Immature natural killer cell (primary cell): ENCODE data around the gene MIGA1. TPM values are rescaled to one million over a fixed set of nuclear protein-coding genes. Genes with fewer than 3 reads are reported as not detected.
"Not testable (repeated sequence)": the region's sequence is repeated elsewhere in the genome, so short reads cannot be mapped to it uniquely, and the experiment has no call there.

Source experiments
- DNase-seq, 3 donors: peaks; one replicate each; pipeline ENCODE4 v3.0.0; 2022; ENCODE audit warnings: mixed read lengths in 1 of 3
- H3K27ac Mint-ChIP-seq, 6 donors: one replicate each; pipeline ENCODE4 v1.8.0; 2020; ENCODE audit warnings: mixed read lengths in 6 of 6, mild to moderate bottlenecking in 5 of 6, inconsistent platforms in 4 of 6, moderate library complexity in 3 of 6
- H3K27me3 Mint-ChIP-seq, 3 donors: one replicate each; pipeline ENCODE4 v1.8.0; 2020 to 2021; ENCODE audit warnings: low read depth in 3 of 3, mild to moderate bottlenecking in 3 of 3, mixed read lengths in 3 of 3, moderate library complexity in 3 of 3, inconsistent platforms in 1 of 3
- H3K36me3 Mint-ChIP-seq, 3 donors: one replicate each; pipeline ENCODE4 v1.8.0; 2020; ENCODE audit warnings: mixed read lengths in 3 of 3, inconsistent platforms in 2 of 3, mild to moderate bottlenecking in 2 of 3
- H3K4me1 Mint-ChIP-seq, 2 donors: one replicate each; pipeline ENCODE4 v1.8.0; 2020; ENCODE audit warnings: inconsistent platforms in 2 of 2, mild to moderate bottlenecking in 2 of 2, mixed read lengths in 2 of 2, moderate library complexity in 1 of 2
- H3K4me3 Mint-ChIP-seq, 5 donors: one replicate each; pipeline ENCODE4 v1.8.0; 2020; ENCODE audit warnings: mild to moderate bottlenecking in 5 of 5, mixed read lengths in 5 of 5, inconsistent platforms in 3 of 5, moderate library complexity in 3 of 5
- H3K9me3 Mint-ChIP-seq, 6 donors: one replicate each; pipeline ENCODE4 v1.8.0; 2020; ENCODE audit warnings: mild to moderate bottlenecking in 6 of 6, mixed read lengths in 6 of 6, inconsistent platforms in 4 of 6, moderate library complexity in 3 of 6
- polyA plus RNA-seq, 3 donors: library from polyadenylated mRNA; unstranded; fragments of 300-500 nt; fragmentation: Illumina TruSeq; gene quantifications; one replicate each; pipeline ENCODE4 v1.2.3, GENCODE V29; 2021

MIGA1 gene
- polyA plus RNA-seq, 3 donors from 2014 or later: 5.3 to 7.7 (median 7.1) TPM

- DNase-seq: no peak
- Mint-ChIP-seq H3K4me1 (peaks cover 22 to 25% of the 10 kb centered on the region in 2 donors), H3K36me3 (no peaks in the 10 kb centered on the region), H3K27me3 (peaks cover 3 to 12% (median 4%) of the 10 kb centered on the region in 3 donors), H3K4me3 (no peak overlapping the region), H3K9me3 (no peaks in the 10 kb centered on the region), H3K27ac (peak overlapping the region in 1 of 6 donors; percentile 18)
Measured at GRCh38 chr1:77762072-77762476, 17.4 kb upstream of the MIGA1 start.

GRCh38 chr1:77768006-77768405 is 11.4 kb upstream of the MIGA1 start:
- no peak for DNase-seq
- Mint-ChIP-seq H3K27me3 (peaks cover 0 to 4% (median 3%) of the 10 kb centered on the region in 3 donors), H3K4me3 (no peak overlapping the region), H3K36me3 (no peaks in the 10 kb centered on the region), H3K9me3 (no peaks in the 10 kb centered on the region), H3K4me1 (no peaks in the 10 kb centered on the region), H3K27ac (no peak overlapping the region)

GRCh38 chr1:77776007-77776700 is 3.3 kb upstream of the MIGA1 start:
- no peak for DNase-seq
- peaks cover 22 to 25% of the 10 kb centered on the region in 2 donors for H3K4me1 Mint-ChIP-seq
- H3K36me3 Mint-ChIP-seq: no peaks in the 10 kb centered on the region
- H3K4me3 Mint-ChIP-seq: no peak overlapping the region
- H3K9me3 Mint-ChIP-seq: no peaks in the 10 kb centered on the region
- H3K27ac Mint-ChIP-seq: no peak overlapping the region
- H3K27me3 Mint-ChIP-seq: peaks cover 2 to 3% (median 3%) of the 10 kb centered on the region in 3 donors

GRCh38 chr1:77781683-77782082 is 2.2 kb downstream of the MIGA1 start:
- H3K27ac Mint-ChIP-seq: peak overlapping the region in 4 of 6 donors; percentile 44 to 86 (median 60)
- DNase-seq: no peak
- H3K4me1 Mint-ChIP-seq: peaks cover 38 to 67% of the 10 kb centered on the region in 2 donors
- no peaks in the 10 kb centered on the region for H3K9me3 Mint-ChIP-seq
- H3K4me3 Mint-ChIP-seq: peak overlapping the region; percentile 42 to 74 (median 69)
- peaks cover 2 to 5% (median 2%) of the 10 kb centered on the region in 3 donors for H3K27me3 Mint-ChIP-seq
- H3K36me3 Mint-ChIP-seq: peaks cover 17 to 24% (median 17%) of the 10 kb centered on the region in 3 donors

- H3K9me3 Mint-ChIP-seq: no peaks in the 10 kb centered on the region
- H3K4me1 Mint-ChIP-seq: peaks cover 38 to 72% of the 10 kb centered on the region in 2 donors
Measured at GRCh38 chr1:77783141-77783540, 3.7 kb downstream of the MIGA1 start.

GRCh38 chr1:77786093-77786741 is 6.8 kb downstream of the MIGA1 start:
- not testable (repeated sequence) for DNase-seq, H3K4me3 Mint-ChIP-seq, H3K27me3 Mint-ChIP-seq, H3K27ac Mint-ChIP-seq, H3K9me3 Mint-ChIP-seq
- Mint-ChIP-seq H3K4me1 (peaks cover 16 to 53% of the 10 kb centered on the region in 2 donors), H3K36me3 (peaks cover 29 to 45% (median 36%) of the 10 kb centered on the region in 3 donors)

More at GRCh38 chr1:77783141-77783540, 3.7 kb downstream of the MIGA1 start:
- Mint-ChIP-seq H3K27ac (peak overlapping the region in 1 of 6 donors; percentile 58), H3K4me3 (no peak overlapping the region), H3K27me3 (peaks cover 2% of the 10 kb centered on the region in 3 donors), H3K36me3 (peaks cover 22 to 34% (median 28%) of the 10 kb centered on the region in 3 donors)
- no peak for DNase-seq

GRCh38 chr1:77794550-77794949 is 15.1 kb downstream of the MIGA1 start:
- H3K27ac Mint-ChIP-seq: no peak overlapping the region
- H3K9me3 Mint-ChIP-seq: no peaks in the 10 kb centered on the region

GRCh38 chr1:77796695-77797405 is 17.4 kb downstream of the MIGA1 start:
- Mint-ChIP-seq H3K27ac (no peak overlapping the region), H3K4me1 (peaks cover 15 to 42% of the 10 kb centered on the region in 2 donors), H3K36me3 (peaks cover 5 to 19% (median 11%) of the 10 kb centered on the region in 3 donors), H3K4me3 (no peak overlapping the region), H3K9me3 (no peaks in the 10 kb centered on the region), H3K27me3 (no peaks in the 10 kb centered on the region)
- no peak for DNase-seq

More at GRCh38 chr1:77794550-77794949, 15.1 kb downstream of the MIGA1 start:
- Mint-ChIP-seq H3K4me1 (peaks cover 15 to 33% of the 10 kb centered on the region in 2 donors), H3K36me3 (peaks cover 5 to 14% (median 11%) of the 10 kb centered on the region in 3 donors), H3K27me3 (no peaks in the 10 kb centered on the region), H3K4me3 (no peak overlapping the region)
- no peak for DNase-seq

- Mint-ChIP-seq H3K27me3 (no peaks in the 10 kb centered on the region), H3K27ac (no peak overlapping the region), H3K9me3 (no peaks in the 10 kb centered on the region), H3K36me3 (peaks cover 0 to 22% (median 8%) of the 10 kb centered on the region in 3 donors), H3K4me1 (peaks cover 12 to 36% of the 10 kb centered on the region in 2 donors), H3K4me3 (no peak overlapping the region)
- no peak for DNase-seq
Measured at GRCh38 chr1:77797991-77798390, 18.5 kb downstream of the MIGA1 start.

- Mint-ChIP-seq H3K4me3 (no peak overlapping the region), H3K4me1 (peaks cover 8 to 30% of the 10 kb centered on the region in 2 donors), H3K9me3 (no peaks in the 10 kb centered on the region), H3K27ac (peak overlapping the region in 1 of 6 donors; percentile 35), H3K27me3 (no peaks in the 10 kb centered on the region), H3K36me3 (peaks cover 4 to 33% (median 8%) of the 10 kb centered on the region in 3 donors)
- DNase-seq: no peak
Measured at GRCh38 chr1:77802026-77802425, 22.6 kb downstream of the MIGA1 start.

- DNase-seq: no peak
- Mint-ChIP-seq H3K27ac (no peak overlapping the region), H3K36me3 (peaks cover 8 to 35% (median 12%) of the 10 kb centered on the region in 3 donors), H3K4me1 (peaks cover 2 to 18% of the 10 kb centered on the region in 2 donors), H3K9me3 (no peaks in the 10 kb centered on the region), H3K4me3 (no peak overlapping the region), H3K27me3 (no peaks in the 10 kb centered on the region)
Measured at GRCh38 chr1:77803371-77803770, 23.9 kb downstream of the MIGA1 start.

- H3K9me3 Mint-ChIP-seq, H3K4me3 Mint-ChIP-seq, H3K27ac Mint-ChIP-seq, H3K27me3 Mint-ChIP-seq, H3K4me1 Mint-ChIP-seq, DNase-seq: not testable (repeated sequence)
- peaks cover 21 to 38% (median 30%) of the 10 kb centered on the region in 3 donors for H3K36me3 Mint-ChIP-seq
Measured at GRCh38 chr1:77809787-77810462, 30.5 kb downstream of the MIGA1 start.

- H3K4me3 Mint-ChIP-seq, H3K4me1 Mint-ChIP-seq: not testable (repeated sequence)
- H3K36me3 Mint-ChIP-seq: peaks cover 16 to 38% (median 29%) of the 10 kb centered on the region in 3 donors
Measured at GRCh38 chr1:77811589-77811988, 32.1 kb downstream of the MIGA1 start.

More at GRCh38 chr1:77811589-77811988, 32.1 kb downstream of the MIGA1 start:
- H3K27me3 Mint-ChIP-seq, DNase-seq, H3K9me3 Mint-ChIP-seq, H3K27ac Mint-ChIP-seq: not testable (repeated sequence)
